Posterior cingulate gyrus (tissue), 11 donors: ENCODE data around the gene RAVER1.
A peak's percentile ranks its signal among the peaks of the same experiment; 100 is the strongest.

ENCODE experiments used
- DNase-seq, 10 donors: peaks; one replicate each; pipeline versions ENCODE4 v3.0.0 to v3.0.0-alpha.2; 2020 to 2021; ENCODE audit warnings: mixed read lengths in 3 of 10
- intact Hi-C: fragments of 100-400 bp; cut with DNase I; formaldehyde crosslinking; loops from one replicate; pipeline ENCODE4 v1.15.1; 2023

RAVER1 gene

GRCh38 chr19:10279737-10280442 lies 53.4 kb downstream of the RAVER1 start:
- intact Hi-C loops = no loop called here
- DNase-seq = no peak

GRCh38 chr19:10278935-10279334 lies 54.4 kb downstream of the RAVER1 start:
- DNase-seq = no peak
- intact Hi-C loops = no loop called here

- no peak for DNase-seq
- intact Hi-C loops = no loop called here
Measured at GRCh38 chr19:10277795-10278589, 55.3 kb downstream of the RAVER1 start.

GRCh38 chr19:10274589-10274988 lies 58.7 kb downstream of the RAVER1 start:
- DNase-seq = no peak
- intact Hi-C loops = no loop called here

- no peak for DNase-seq
Measured at GRCh38 chr19:10271543-10272086, 61.7 kb downstream of the RAVER1 start.

GRCh38 chr19:10270616-10271394 lies 62.5 kb downstream of the RAVER1 start, which contains the start of gene ICAM1:
Gene ICAM1, plus strand, starts transcription at chr19:10271120. Its CDS starts 40 bp downstream, at chr19:10271160.
- intact Hi-C loops = no loop called here
- peak in 1 of 10 donors; percentile 88 for DNase-seq

More at GRCh38 chr19:10271543-10272086, 61.7 kb downstream of the RAVER1 start:
- intact Hi-C loops = no loop called here

GRCh38 chr19:10270180-10270615 lies 63.1 kb downstream of the RAVER1 start:
- intact Hi-C loops = no loop called here
- peak in 2 of 10 donors; percentile 23 to 88 for DNase-seq

GRCh38 chr19:10269333-10270179 lies 63.8 kb downstream of the RAVER1 start:
- DNase-seq = peak; percentile 61 to 97 (median 82)
- intact Hi-C loops = loop anchor here (1.0 to 10.0 kb wide), 2 partner anchors 65 to 120 kb away; partner anchors contain the start of genes ICAM3 and RAVER1

- intact Hi-C loops = loop anchor here (10.0 kb wide), 1 partner anchor 67 kb away; the partner anchor contains the start of genes ICAM3 and RAVER1
- no peak for DNase-seq
Measured at GRCh38 chr19:10268071-10268470, 65.3 kb downstream of the RAVER1 start.

- intact Hi-C loops = loop anchor here (10.0 kb wide), 1 partner anchor 68 kb away; the partner anchor contains the start of genes ICAM3 and RAVER1
- DNase-seq = no peak
Measured at GRCh38 chr19:10266706-10267105, 66.6 kb downstream of the RAVER1 start.
